Endometrial microvascular endothelial cells (primary cell): ENCODE results near the gene PMIS2. TPM values are rescaled to one million over a fixed set of nuclear protein-coding genes. Genes with fewer than 3 reads are reported as not detected.

Source experiments
- in situ Hi-C: cut with HindIII; loops from 2 replicates; pipeline ENCODE4 v1.10.0; 2017; ENCODE audit warnings: low sequenced_read_pairs, low pct_unique_long_range_greater_than_20kb; ENCODE audit errors: inconsistent ontology term
- total RNA-seq: library from RNA; depleted of rRNA; stranded (reverse); fragments of >200 nt; gene quantifications from one replicate; pipeline ENCODE4 v1.2.3, GENCODE V29; 2015; ENCODE audit errors: inconsistent ontology term

Gene PMIS2
- total RNA-seq, 1 donor from 2014 or later, result not detected

DNA sequence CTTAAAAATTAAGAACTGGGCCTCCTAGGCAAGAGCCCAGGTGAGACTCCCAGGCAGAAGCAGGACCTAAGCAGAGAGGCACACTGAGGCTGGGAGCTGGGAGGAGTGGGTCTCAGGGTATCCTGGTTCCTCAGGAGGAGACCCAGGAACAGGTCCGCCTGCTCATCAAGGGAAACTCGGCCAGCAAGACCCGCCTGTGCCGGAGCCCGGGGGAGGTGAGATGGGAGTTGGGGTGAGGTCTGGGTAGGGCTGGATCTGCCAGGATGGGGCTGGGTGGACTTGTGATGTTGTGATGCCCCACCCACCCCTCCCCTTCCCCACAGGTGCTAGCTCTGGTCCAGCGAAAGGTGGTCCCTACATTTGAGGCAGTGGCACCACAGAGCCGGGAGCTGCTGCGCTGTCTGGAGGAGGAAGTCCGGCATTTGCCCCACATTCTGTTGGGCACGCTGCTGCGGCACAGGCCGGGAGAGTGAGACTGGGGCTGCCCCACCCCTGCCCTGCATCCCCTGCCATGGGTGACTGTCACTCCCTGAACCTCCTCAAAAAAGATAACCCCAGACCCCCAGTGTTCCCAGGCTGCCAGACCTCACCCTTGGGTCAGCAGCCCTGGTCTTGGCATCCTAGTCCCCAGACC is 33.4 kb downstream of the PMIS2 start:
- in situ Hi-C loops, result no loop called here

DNA sequence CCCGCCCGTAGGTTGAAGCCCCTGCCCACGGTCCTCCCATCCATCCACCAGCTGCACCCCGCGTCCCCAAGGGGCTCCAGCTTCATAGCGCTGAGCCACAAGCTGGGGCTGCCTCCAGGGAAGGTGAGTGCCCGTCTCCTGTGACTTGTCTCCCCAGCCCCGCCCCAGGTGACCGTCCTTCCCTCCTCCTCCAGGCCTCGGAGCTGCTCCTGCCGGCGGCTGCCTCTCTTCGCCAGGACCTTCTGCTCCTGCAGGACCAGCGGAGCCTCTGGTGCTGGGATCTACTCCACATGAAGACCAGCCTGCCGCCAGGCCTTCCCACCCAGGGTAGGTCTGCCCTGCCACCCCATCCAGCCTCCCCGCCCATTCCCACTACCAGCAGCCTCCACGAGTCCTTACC is 34.0 kb downstream of the PMIS2 start:
- in situ Hi-C loops, result no loop called here

DNA sequence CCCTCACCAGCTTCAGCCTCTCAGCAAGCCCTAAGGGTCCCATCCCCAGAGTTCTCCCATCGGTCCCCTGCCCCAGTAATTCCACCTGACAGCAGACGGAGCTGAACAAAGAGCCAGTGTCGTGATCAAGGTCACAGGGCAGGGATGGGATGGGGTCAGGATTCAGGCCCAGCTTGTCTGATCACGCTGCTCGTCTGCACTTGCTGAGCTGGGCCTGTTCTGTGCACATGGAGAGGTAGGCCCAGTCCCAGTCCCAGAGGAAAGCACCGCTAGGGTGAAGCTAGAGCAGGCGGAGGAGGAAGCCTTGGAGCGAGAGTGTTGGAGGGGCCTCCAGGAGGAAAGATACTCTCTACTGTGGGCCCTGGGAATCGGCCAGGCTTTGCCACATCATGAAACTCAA is 35.7 kb downstream of the PMIS2 start:
- in situ Hi-C loops, result no loop called here

DNA sequence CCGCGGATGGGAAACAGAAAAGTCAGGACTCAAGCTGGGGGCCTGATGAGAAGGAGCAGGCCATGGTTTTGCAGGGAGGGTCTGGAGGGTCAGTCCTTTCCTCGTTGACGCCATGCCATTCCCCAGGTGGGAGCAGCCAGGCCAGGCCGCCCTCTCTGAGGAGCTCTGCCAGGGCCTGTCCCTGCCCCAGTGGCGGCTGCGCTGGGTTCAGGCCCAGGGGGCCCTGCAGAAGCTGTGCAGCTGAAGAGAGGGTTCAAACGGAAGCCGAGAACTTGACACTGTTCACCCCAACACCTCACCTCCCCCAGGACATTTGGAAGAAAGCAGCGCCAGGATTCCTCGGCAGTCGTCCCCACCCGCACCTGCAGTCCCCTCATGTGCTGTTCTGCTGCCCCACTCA is 36.8 kb downstream of the PMIS2 start:
- in situ Hi-C loops, result no loop called here

DNA sequence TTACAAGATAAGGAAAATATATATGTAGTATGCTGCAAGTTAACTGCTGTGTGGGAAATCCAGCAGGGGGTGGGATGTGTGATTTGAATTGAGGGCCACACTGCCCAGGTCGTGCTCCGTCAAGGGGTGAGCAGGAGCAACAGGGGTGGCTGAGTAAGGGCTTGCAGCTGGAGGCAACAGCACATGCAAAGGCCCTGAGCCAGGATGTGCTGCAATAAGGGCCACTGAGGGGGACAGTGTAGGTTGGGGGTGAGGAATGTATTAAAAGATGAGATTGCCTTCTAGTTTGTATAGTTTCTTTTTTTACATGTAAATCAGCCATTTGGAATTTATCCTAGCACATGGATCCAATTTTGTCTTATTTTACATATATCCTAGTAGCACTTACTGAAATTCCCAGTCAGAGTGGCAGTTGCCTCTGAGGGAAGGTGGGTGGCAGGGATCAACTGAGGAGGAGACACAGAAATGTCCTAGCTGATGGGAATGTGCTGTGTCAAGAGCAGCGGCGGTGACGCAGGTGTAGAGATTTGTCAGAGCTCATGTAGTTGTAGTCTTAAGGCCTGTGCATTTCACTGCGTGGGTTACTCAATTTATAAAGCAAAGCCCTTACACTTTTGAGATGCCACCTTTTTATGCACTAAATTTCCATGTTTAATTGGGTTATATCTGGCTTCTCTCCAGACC is 37.5 kb downstream of the PMIS2 start:
- in situ Hi-C loops, result no loop called here

DNA sequence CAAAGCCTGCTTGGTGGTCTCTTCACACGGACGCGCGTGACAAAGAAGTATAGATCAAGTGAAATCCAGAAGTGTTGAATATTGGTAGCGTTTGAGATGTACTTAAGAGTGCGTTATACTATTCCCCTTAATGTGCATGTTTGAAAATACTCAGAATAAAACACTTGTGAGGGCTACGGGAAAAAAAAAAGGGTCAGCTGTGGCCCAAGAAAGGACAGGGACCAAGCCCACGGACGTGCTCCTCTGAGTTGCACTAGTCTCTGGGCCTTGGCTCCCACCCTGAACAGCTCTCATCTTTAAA is 42.2 kb downstream of the PMIS2 start:
- in situ Hi-C loops, result no loop called here

DNA sequence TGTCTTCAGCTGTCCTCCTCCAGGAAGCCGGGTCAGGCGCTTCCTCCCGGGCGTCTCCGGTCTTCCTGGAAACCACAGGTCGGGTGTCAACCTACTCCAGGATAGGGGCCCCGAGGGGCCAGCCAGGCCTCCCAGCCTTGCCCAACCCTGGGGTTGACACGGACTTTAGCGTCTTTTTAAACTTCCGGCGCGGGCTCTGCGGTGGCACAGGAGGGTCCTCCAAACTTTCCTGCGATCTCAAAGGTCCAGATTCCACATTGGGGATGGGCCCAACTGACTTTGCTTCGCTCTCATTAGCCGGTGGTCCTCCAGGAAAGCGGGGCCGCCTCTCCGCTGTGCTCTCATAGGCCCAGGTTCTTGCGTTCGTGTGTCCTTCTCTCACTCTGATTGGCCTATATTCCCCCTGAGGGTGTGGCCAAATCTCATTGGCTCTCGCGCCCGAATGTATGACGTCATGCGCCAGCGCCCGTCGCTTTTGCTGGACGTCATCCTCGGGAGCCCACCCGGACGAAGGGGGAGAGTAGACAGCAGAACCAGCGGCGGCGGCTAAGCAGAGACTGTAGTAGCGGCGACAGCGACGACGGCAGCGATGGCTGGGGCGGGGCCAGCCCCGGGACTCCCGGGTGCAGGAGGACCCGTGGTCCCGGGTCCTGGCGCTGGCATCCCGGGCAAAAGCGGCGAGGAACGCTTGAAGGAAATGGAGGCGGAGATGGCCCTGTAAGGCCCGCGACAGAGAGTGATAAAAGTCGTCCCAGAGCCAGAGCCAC is 42.8 kb downstream of the PMIS2 start, which contains the start of gene RBM42:
Gene RBM42, plus strand, starts transcription at position 472 of the 767 bp plus-strand sequence. Its CDS starts 118 bp downstream, at position 590.
- in situ Hi-C loops, result no loop called here

DNA sequence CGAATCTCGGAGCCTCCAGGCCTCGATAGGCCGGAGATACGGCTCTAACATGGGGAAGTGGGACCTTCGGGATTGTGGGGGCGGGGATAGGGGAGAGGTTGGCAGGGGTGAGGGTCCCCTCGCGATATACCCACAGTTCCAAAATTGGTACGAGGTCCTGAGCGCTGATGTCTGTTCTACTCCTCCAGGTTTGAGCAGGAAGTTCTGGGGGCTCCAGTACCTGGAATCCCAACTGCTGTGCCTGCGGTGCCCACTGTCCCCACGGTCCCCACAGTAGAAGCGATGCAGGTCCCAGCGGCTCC is 43.3 kb downstream of the PMIS2 start:
- in situ Hi-C loops, result no loop called here

DNA sequence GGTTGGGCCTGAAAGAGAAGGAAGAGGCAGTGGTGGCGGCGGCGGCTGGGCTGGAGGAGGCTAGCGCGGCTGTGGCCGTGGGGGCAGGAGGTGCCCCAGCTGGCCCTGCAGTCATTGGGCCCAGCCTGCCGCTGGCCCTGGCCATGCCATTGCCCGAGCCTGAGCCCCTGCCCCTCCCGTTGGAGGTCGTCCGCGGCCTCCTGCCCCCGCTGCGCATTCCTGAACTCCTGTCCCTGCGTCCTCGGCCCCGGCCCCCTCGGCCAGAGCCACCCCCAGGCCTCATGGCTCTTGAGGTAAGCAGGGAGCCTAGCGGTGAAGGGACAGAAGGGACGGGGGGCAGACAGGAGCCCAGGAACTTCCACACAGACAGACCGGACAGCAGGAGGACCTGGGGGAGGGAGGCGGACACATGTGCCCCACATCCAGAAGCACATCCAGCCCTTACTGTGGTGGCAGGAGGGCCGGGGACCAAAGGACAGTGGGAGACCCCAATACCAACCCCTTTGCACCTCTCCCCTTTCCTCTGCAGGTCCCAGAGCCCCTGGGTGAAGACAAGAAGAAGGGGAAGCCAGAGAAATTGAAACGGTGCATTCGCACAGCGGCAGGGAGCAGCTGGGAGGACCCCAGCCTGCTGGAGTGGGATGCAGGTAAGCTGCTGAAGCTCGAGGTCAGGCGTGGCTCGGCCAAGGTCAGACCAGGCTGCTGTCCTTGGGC is 47.9 kb downstream of the PMIS2 start:
- in situ Hi-C loops, result no loop called here

DNA sequence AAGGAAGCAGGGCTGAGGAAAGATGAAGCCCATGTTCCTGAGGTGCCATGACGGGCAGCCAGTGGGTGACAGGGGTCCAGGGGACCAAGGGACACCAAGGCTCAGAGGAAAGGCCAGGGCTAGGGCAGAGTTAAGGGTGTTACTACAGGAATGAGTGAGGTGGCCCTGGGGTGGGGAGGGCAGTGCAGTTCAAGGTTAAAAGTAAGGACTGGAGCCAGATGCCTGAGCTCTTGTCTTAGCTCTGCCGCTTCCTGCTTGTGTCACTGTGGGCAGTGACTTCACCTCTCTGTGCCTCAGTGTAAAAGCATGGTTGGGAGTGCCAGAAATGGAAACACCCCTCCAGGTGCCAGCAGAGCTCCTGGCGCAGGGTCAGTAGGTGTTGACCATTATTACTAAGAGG is 50.7 kb downstream of the PMIS2 start:
- in situ Hi-C loops, result no loop called here

Other genes with a start within 250 kb of the PMIS2 start
- not detected for gene FFAR1, start 238.3 kb upstream of the PMIS2 start, total RNA-seq
- gene FFAR3, start 227.7 kb upstream of the PMIS2 start, total RNA-seq, result not detected
- not detected for gene GPR42, start 215.1 kb upstream of the PMIS2 start, total RNA-seq
- not detected for gene FFAR2, start 137.9 kb upstream of the PMIS2 start, total RNA-seq
- not detected for gene KRTDAP, start 95.7 kb upstream of the PMIS2 start, total RNA-seq
- gene DMKN, start 72.5 kb upstream of the PMIS2 start, total RNA-seq, result not detected
- not detected for gene SBSN, start 57.9 kb upstream of the PMIS2 start, total RNA-seq
- not detected for gene GAPDHS, start 52.7 kb upstream of the PMIS2 start, total RNA-seq
- gene TMEM147, start 40.5 kb upstream of the PMIS2 start, total RNA-seq, result 87.1 TPM
- not detected for gene ATP4A, start 22.5 kb upstream of the PMIS2 start, total RNA-seq
- gene HAUS5, start 26.6 kb downstream of the PMIS2 start, total RNA-seq, result 20.8 TPM
- gene RBM42, start 42.9 kb downstream of the PMIS2 start, total RNA-seq, result 84.6 TPM
- gene ETV2, start 55.6 kb downstream of the PMIS2 start, total RNA-seq, result not detected
- gene COX6B1, start 62.1 kb downstream of the PMIS2 start, total RNA-seq, result 610 TPM
- not detected for gene UPK1A, start 80.3 kb downstream of the PMIS2 start, total RNA-seq
- not detected for gene ZBTB32, start 118.4 kb downstream of the PMIS2 start, total RNA-seq
- 11.1 TPM for gene KMT2B, start 131.8 kb downstream of the PMIS2 start, total RNA-seq
- gene IGFLR1, start 156.3 kb downstream of the PMIS2 start, total RNA-seq, result 2.0 TPM
- 7.4 TPM for gene U2AF1L4, start 159.2 kb downstream of the PMIS2 start, total RNA-seq
- 36.0 TPM for gene PSENEN, start 159.5 kb downstream of the PMIS2 start, total RNA-seq
- 13.1 TPM for gene LIN37, start 162.4 kb downstream of the PMIS2 start, total RNA-seq
- not detected for gene HSPB6, start 170.9 kb downstream of the PMIS2 start, total RNA-seq
- gene PROSER3, start 172.0 kb downstream of the PMIS2 start, total RNA-seq, result 7.2 TPM
- gene ARHGAP33, start 189.4 kb downstream of the PMIS2 start, total RNA-seq, result 0.19 TPM
- gene PRODH2, start 226.7 kb downstream of the PMIS2 start, total RNA-seq, result not detected